HPDE6-E6E7 (cell line): ENCODE measurements around the gene RPAP3.

ENCODE experiments used
- DNase-seq: peaks from one replicate; pipeline ENCODE4 v3.0.0; 2011; ENCODE audit warnings: missing footprints; ENCODE audit errors: extremely low spot score

RPAP3 gene, protein sequence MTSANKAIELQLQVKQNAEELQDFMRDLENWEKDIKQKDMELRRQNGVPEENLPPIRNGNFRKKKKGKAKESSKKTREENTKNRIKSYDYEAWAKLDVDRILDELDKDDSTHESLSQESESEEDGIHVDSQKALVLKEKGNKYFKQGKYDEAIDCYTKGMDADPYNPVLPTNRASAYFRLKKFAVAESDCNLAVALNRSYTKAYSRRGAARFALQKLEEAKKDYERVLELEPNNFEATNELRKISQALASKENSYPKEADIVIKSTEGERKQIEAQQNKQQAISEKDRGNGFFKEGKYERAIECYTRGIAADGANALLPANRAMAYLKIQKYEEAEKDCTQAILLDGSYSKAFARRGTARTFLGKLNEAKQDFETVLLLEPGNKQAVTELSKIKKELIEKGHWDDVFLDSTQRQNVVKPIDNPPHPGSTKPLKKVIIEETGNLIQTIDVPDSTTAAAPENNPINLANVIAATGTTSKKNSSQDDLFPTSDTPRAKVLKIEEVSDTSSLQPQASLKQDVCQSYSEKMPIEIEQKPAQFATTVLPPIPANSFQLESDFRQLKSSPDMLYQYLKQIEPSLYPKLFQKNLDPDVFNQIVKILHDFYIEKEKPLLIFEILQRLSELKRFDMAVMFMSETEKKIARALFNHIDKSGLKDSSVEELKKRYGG

DNA sequence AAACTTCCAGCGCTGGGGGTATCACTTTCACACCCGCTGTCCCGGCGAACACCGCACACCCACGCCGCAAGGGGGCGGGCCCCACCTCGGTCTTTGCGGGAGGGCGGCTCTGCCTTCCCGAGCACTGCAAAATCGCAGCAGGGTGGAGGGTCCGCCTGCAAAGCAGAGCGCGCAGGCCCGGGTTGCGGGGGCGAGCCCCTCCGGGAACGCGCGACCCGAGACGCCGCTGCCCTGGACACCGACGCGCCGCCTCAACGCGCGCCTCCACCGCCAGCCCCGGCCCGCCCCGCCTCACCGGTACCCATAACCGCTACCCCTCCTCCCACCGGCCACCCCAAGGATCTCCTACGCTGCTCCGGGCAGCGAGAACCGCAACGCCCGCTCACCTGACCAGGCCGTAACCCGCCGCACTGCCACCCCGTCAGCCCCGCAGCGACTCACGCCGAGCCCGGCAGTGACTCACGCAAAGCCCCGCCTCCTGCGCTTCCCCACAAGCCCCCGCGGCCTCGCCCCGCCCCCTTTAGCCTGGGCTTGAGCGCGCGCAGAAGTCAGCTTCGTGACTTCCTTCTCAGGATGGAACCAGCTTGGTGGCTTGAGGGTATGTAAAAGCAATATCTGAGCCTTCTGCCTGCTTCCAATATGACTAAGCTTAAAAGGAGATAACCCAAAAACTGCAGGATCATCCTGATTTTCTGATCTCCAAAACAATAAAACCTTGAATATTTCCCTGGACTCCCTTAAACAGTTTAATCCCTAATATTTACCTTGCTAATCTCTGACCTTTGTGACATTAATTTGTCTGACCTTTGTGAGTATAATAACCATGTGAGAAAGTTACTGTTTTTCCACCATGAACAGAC, at the start of gene RPAP3:
RPAP3 (minus strand) TSS at position 465 of the 860 bp plus-strand sequence. CDS start 3,190 bp downstream, outside the sequence.
- DNase-seq: peak; percentile 94

- no peak for DNase-seq
These were observed 49.1 kb upstream of the RPAP3 start for GRCh38 chr12:47754881-47755280.

DNA sequence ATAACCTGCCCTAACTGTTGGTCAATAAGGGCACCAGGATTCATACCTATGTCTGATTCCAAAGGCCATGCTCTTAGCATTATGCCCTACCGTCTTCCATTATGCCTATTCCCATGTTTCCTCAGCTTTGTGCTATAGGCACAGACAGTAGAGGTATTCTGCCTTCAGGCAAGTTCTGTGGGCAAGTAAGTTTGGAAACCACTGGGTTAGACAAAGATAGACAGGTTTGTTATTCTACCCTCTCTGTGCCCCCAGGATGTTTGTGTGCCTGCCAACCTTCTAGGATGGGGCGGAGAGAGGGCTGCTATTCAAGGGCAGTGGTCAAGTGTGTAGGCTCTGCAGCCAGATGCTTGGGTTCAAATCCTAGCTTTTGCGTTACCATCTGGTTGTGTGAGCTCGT, 48.3 kb upstream of the RPAP3 start:
- DNase-seq: no peak

DNA sequence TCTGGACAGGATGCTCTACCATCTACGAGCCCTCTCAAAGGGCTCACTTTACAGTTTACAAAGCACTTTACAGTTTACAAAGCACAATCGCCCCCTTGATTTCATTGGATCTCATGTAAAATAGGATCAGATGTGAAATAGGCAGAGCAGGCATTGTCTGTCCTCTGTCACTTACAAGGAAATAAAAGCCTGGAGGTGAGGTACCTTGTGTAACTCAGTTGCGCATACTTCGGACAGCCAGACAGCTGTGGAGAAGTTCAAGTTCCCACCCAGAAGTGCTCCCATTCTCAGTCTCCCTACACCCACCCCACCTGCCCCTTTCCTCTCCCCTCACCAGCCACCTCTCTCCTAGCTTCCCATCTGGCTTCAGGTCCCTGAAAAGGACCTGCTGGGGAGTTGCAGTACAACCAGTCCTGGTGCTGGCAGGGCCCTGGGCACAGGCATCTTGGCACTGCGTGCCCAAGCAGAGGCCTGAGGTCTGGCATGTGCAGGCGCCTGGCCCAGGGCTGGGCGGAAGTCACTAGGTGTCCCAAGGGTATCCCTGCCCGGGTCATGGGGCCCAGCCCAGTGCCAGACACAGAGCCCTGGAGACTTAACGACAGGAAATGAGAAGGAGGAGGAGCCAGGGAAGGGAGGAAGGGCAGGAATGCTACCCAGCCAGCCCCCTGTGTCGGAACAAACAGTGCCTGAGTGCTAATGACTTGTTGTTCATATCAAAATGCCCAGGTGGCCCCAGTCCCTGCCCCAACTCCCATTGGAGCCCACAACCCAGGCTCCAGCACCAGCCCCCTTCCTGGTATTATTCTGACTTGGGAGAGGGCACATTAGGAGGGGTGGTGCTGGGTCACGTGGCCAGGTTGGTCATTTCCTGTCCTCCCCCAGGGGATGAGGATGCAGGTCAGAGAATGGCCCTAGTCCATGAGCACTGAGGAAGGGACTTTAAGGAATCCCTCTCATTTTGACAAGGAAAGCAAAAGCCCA, 47.5 kb upstream of the RPAP3 start:
- no peak for DNase-seq

DNA sequence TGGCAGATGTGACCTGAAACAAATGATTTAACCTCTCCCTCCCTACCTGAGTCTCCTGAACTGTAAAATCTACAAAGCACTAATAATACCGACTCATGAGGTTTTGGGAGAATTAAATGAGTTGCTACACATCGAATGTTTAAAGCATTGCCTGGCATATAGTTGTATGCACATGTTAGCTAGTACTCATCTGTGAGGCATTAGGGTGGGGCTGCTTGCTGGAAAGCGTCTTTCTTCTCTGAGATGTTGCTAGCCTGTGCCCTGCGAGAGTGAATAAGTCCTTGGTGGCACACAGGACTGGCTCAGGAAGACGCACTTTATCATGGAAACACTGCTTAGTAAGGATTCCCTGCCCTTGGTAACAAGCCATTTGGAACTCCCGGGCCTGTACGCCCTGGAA, 46.7 kb upstream of the RPAP3 start:
- DNase-seq: peak; percentile 87

DNA sequence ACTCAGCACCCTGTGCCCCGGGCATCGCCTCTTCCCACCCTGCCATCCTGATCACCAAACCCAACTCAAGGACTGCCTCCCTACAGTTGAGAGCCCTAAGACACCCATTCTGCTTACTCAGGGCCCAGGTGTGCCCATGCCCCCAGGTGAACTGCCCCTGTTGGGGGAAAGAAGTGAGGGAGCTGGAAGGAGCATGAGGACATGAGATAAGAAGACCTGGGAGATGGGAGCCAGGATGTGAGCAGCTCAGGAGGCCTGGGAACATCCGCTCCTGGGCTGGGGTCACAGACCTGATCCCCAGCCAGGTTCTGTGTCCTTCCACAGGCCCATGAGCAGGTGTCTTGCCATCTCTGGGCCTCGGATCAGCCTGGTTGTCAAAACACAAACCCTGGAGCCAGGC, 46.3 kb upstream of the RPAP3 start:
- no peak for DNase-seq

- DNase-seq: no peak
These were observed 45.7 kb upstream of the RPAP3 start for GRCh38 chr12:47751561-47751960.

DNA sequence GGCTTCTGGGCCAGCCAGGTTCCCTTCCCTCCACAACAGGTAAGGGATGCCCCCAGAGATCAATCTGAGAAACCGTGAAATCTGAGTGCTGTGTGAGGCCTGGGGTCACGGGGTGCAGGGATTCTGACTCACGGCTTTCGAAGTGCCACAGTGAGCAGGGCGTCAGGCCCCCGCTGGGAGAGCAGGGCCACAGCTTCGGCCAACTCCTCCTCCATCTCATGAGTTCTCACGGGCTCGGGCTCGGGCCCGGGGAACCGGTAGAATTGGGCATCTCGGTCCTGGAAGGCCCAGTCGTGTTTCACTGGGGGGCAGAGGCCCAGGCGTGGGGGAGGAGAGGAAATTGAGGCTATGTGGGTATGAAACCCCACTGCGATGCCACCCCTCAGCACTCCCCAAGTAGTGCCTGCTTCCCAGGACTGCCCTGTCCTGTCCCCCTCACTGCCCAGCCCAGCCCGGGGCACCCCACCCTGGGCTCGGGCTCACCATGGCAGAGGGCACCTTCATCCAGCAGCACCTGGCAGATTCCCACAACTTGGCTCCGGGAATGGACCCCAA, 45.2 kb upstream of the RPAP3 start:
- no peak for DNase-seq

DNA sequence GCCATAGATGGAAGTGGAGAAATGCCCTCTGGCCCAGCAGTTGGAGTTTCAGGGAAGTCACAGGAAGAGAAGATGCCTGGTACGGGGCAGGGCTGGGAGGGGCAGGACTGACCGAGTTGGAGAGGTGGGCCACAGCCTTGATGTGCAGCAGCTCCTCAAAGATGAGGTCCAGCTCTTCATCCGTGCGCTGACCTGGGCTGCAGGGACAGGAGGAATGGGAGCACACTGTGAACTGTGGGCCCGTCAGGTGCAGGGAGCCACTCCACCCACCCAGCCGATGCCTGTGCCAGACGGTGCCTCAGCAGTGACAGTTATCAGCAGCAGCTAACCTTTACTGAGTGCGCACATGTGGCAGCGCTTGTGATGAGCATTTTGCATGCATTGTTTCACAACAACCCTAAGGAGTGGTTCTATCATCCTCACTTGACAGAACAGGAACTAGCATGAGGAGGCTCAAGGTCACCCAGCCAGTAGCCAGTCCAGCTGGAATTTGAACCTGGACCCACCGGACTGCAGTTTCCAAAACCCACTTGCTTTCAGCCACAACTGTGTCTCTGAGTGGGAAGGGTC, 44.5 kb upstream of the RPAP3 start:
- DNase-seq: no peak

- no peak for DNase-seq
These were observed 43.1 kb upstream of the RPAP3 start for GRCh38 chr12:47748899-47749298.

- no peak for DNase-seq
These were observed 42.6 kb upstream of the RPAP3 start for GRCh38 chr12:47748507-47748828.

- DNase-seq: no peak
These were observed 42.0 kb upstream of the RPAP3 start for GRCh38 chr12:47747596-47748506.

DNA sequence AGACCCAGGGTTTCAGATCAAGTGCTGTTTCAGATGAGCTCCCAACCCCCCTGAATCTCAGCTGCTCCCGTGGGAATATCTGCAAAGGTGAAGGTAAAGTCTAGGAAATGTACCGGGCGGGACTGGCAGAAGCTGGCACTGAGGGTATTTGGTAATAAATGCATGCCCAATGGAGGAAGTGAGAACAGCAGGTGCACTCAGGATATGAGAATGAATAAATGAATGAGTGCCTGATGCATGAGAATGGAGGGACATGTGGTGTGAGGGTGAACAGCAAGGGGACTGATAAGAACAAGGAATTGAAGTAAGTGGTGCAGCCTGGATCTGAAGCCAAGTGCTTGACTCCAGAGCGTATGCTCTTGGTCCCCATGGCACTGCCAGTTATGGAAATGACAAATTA, 41.3 kb upstream of the RPAP3 start:
- DNase-seq: no peak

GRCh38 chr12:47746523-47746922, 40.7 kb upstream of the RPAP3 start:
- no peak for DNase-seq

DNA sequence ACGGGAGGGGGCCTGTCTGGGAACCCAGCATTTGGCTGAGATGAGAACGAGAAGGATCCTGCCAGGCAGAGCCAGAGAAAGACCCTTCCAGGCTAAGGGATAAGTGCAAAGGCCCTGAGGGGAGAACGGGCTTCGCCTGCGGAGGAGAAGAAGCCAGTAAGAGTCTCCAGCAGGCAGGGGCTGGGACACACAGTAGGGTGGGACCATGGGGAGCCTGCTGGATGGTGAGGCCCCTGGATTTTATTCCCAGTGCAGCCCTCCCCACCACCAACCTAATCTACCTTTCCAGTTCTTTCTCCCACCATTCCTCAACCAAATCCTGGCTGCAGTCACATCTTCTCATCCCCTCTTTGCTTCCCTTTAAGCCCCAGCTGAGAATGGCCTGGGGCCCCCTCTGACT, 40.2 kb upstream of the RPAP3 start:
- DNase-seq: no peak

DNA sequence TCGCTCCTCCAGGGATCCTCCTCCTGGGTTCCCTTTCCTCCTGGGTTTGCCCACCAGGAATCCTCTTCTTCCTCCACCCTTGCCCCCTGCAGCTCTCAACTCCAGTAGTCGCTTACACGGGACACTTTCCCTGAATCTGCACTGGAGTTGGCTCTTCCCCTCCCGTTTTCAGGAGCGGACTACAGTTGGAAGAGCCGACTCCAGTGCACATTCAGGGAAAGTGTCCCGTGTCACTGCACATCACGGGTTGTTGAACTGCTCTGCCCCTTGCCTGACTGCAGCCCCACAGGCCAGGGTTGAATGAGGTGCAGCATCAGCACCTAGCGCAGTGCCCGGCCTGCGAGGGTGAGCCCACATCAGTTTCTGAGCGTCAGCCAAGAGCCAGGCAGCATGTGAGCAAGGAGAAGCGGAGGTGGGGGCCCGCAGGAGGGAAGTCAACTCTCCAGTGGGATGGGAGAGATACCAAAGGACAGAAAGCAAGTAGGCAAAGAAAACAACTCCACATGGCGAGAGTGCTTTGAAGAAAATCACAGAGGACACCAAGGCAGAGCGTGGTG, 39.7 kb upstream of the RPAP3 start:
- no peak for DNase-seq

DNA sequence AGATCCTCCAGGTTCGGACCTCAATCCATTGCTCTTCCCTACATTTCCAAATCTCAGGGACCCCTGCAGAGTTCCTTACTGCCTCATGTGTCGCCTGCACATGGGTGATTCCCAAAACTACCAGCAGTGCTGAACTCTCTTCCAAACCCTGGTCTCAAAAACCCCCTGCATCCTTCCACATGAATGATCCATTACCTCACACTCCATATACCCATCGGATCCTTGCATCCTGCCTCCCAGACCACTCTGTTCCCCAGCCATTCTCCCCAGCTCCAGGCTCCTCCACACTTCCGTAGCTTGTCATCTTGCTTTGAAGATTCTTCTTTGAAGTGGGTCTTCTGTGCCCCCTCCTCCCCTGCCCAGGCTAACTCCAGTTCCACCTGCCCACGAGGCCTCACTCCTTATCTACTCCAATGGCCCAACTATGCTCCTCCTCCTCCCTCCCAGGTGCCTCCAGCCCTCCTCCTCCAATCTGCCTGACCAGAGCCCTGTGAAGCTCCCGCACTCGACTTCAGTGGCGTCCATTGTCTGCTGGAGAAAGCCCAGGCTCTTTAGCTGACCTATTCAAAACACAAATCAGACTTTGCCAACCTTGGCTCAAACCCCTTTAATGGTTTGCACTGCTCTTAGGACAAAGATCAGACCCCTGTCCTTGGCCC, 39.1 kb upstream of the RPAP3 start:
- DNase-seq: no peak

- peak; percentile 87 for DNase-seq
These were observed 38.3 kb upstream of the RPAP3 start for GRCh38 chr12:47744005-47744651.
